GM23248 (cell line): ENCODE measurements around the gene MYL12B.

Experiments used
- EZH2 ChIP-seq: fragments of 200-600 bp; sonication (generic); IDR thresholded peaks from 2 replicates; pipeline ENCODE4 v1.6.1; 2018; ENCODE audit warnings: antibody characterized with exemption, mild to moderate bottlenecking; ENCODE audit not compliant: insufficient read depth, poor library complexity, severe bottlenecking
- EZH2phosphoT487 ChIP-seq: fragments of 200-600 bp; sonication (generic); IDR thresholded peaks from 2 replicates; pipeline ENCODE4 v1.6.1; 2018; ENCODE audit warnings: antibody characterized with exemption, moderate library complexity, mild to moderate bottlenecking, low read depth; ENCODE audit not compliant: insufficient read depth

DNA sequence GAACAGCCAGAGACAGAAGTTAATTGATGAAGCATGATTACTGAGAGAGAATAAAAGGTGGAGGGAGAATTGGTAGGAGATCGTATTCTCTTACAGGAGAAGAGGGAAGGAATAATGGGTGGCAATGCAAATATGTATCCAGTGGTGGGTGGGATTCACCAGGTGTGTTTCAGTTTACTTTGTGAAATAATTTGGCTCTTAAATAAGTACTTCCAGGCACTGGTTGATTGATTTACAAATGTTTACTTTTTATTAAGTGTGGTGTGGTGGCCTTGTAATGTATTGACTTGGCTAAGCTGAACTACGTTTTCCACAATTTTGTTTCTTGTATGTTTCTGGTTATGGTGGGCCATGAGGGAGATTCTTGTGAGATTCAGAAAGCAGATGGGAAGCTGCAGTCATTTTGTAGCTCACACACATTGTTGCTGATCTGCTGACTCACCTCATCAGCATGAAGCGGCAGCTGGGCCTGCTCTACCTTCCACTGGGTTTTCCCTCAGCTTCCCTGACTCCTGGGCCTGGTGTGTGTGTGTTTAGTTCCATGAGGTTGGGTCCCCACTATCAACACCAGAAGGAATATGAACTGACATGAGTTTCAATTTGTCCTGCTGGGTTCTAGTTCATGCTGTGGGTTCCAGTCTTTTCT, 32.6 kb downstream of the MYL12B start:
- TF ChIP-seq EZH2phosphoT487 (no peak), EZH2 (no peak)
